Mucosa of rectum (tissue), 2 donors: Measurements from ENCODE around the gene F7.

Source experiments
- H3K27ac ChIP-seq, 2 donors: one replicate each; pipeline ENCODE4 v1.7.0; 2013; ENCODE audit warnings: inconsistent platforms in 2 of 2, low read depth in 2 of 2, low read length in 2 of 2
- H3K27me3 ChIP-seq, 2 donors: one replicate each; pipeline ENCODE4 v1.7.0; 2013; ENCODE audit warnings: low read length in 2 of 2; ENCODE audit not compliant: control insufficient read depth in 2 of 2, insufficient read depth in 2 of 2
- H3K36me3 ChIP-seq, 2 donors: one replicate each; pipeline ENCODE4 v1.7.0; 2013; ENCODE audit warnings: low read length in 2 of 2; ENCODE audit not compliant: control insufficient read depth in 2 of 2, insufficient read depth in 2 of 2
- H3K4me1 ChIP-seq, 2 donors: one replicate each; pipeline ENCODE4 v1.7.0; 2013; ENCODE audit warnings: low read length in 2 of 2, mild to moderate bottlenecking in 1 of 2; ENCODE audit not compliant: control insufficient read depth in 2 of 2, insufficient read depth in 2 of 2
- H3K4me3 ChIP-seq, 2 donors: one replicate each; pipeline ENCODE4 v1.7.0; 2013; ENCODE audit warnings: low read length in 2 of 2
- H3K9ac ChIP-seq, 2 donors: one replicate each; pipeline ENCODE4 v1.7.0; 2013; ENCODE audit warnings: low read length in 2 of 2, low read depth in 1 of 2, mild to moderate bottlenecking in 1 of 2
- H3K9me3 ChIP-seq, 2 donors: one replicate each; pipeline ENCODE4 v1.7.0; 2013; ENCODE audit warnings: low read length in 2 of 2; ENCODE audit not compliant: control insufficient read depth in 2 of 2
- donor health status: healthy.
- donor health status: Normal muscosa, but diverticular disease.

Gene F7

GRCh38 chr13:113118261-113119021, 12.8 kb downstream of the F7 start:
- Histone ChIP-seq H3K9ac (no peak overlapping the region), H3K27ac (no peak overlapping the region), H3K27me3 (no peaks in the 10 kb centered on the region)

GRCh38 chr13:113119166-113119821, 13.7 kb downstream of the F7 start:
- no peaks in the 10 kb centered on the region for H3K9me3 ChIP-seq
- no peaks in the 10 kb centered on the region for H3K27me3 ChIP-seq
- no peak overlapping the region for H3K9ac ChIP-seq
- no peaks in the 10 kb centered on the region for H3K36me3 ChIP-seq
- H3K27ac ChIP-seq = no peak overlapping the region
- H3K4me3 ChIP-seq = no peak overlapping the region
- peaks cover 4 to 6% of the 10 kb centered on the region in 2 donors for H3K4me1 ChIP-seq

More at GRCh38 chr13:113118261-113119021, 12.8 kb downstream of the F7 start:
- Histone ChIP-seq H3K9me3 (no peaks in the 10 kb centered on the region), H3K36me3 (no peaks in the 10 kb centered on the region), H3K4me1 (peaks cover 4 to 6% of the 10 kb centered on the region in 2 donors), H3K4me3 (no peak overlapping the region)

DNA sequence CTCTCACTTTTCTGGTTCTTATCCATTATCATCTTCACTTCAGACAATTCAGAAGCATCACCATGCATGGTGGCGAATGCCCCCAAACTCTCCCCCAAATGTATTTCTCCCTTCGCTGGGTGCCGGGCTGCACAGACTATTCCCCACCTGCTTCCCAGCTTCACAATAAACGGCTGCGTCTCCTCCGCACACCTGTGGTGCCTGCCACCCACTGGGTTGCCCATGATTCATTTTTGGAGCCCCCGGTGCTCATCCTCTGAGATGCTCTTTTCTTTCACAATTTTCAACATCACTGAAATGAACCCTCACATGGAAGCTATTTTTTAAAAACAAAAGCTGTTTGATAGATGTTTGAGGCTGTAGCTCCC, 14.2 kb downstream of the F7 start:
- H3K9me3 ChIP-seq = no peaks in the 10 kb centered on the region
- no peak overlapping the region for H3K27ac ChIP-seq
- H3K4me1 ChIP-seq = peaks cover 4 to 6% of the 10 kb centered on the region in 2 donors

DNA sequence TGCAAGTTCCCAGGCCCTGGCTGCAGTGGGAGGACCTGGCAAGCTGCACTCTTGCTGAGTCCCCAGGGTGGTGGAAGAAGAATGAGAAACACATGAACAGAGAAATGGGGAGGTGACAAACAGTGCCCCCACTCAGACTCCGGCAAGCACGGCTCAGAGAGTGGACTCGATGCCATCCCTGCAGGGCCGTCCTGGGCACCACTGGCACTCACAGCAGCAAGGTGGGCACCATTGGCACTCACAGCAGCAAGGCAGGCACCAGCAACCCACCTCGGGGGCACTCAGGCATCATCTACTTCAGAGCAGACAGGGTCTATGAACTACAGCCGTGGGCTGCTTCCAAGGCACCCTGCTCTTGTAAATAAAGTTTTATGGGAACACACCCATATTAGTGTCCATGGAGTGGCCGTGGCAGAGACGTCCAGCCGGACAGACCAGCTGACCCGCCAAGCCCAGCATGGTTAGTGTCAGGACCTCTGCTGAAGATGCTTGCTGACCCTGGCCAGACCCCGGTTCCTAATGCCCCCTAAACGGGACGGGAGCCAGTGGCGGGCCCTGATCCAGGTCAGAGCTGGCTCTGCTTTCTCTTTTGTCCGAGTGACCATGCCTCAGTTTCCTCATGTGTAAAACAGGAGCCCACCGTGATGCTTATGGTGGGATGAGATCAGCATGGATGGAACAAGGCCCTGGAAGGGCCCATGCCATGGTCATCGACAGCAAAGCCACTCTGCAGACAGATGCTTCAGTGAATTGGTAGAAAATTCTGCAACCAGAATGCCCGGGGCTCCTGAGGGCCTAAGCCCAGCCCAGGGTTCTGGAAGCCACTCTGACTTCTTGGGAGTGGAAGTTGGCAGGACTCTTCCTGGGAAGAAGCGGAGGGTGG, 14.9 kb downstream of the F7 start:
- Histone ChIP-seq H3K9ac (no peak overlapping the region), H3K36me3 (no peaks in the 10 kb centered on the region), H3K27me3 (no peaks in the 10 kb centered on the region), H3K4me1 (peaks cover 4 to 6% of the 10 kb centered on the region in 2 donors), H3K9me3 (no peaks in the 10 kb centered on the region), H3K4me3 (no peak overlapping the region), H3K27ac (no peak overlapping the region)

More for the DNA sequence above, 14.2 kb downstream of the F7 start:
- H3K36me3 ChIP-seq = no peaks in the 10 kb centered on the region
- H3K27me3 ChIP-seq = no peaks in the 10 kb centered on the region
- H3K9ac ChIP-seq = no peak overlapping the region
- no peak overlapping the region for H3K4me3 ChIP-seq

DNA sequence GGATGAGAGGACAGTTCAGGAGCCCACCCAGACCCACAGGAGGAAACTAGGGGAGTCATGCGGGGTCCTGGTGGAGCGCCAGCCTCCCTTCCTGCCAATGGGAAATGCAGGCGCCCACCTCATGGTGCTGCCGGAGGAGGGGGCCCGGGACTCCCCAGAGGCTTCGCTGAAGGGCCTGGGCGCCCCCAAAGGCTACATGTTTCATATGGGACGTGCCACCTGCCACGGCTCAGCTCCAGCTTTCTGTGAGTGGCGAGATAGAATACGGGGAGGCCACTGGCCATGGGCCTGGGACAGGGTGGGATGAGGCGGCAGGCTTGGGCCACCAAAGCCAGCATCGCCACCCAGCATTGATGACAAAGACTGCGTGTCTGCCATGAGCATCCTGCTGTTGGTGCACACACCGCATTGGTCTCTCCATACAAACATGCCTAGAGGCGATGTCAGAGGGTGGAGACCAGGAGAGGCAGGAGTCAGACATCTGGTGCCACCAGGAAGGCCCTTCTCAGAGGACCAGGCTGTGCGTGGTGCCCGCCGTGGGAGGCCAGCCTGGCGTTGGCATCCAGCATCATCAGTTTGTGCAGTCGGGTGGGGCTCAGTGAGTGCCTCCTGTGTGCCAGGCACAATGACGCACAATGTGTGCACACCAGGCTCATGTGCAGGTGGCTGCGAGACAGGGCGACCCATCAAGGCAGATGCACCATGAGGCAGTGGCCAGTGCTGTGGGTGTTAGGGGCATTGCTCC, 15.8 kb downstream of the F7 start:
- Histone ChIP-seq H3K9me3 (no peaks in the 10 kb centered on the region), H3K27ac (peak overlapping the region in 1 of 2 donors; percentile 23), H3K4me3 (no peak overlapping the region), H3K9ac (no peak overlapping the region), H3K36me3 (no peaks in the 10 kb centered on the region), H3K27me3 (peaks cover 0 to 2% of the 10 kb centered on the region in 2 donors), H3K4me1 (peaks cover 4 to 6% of the 10 kb centered on the region in 2 donors)

DNA sequence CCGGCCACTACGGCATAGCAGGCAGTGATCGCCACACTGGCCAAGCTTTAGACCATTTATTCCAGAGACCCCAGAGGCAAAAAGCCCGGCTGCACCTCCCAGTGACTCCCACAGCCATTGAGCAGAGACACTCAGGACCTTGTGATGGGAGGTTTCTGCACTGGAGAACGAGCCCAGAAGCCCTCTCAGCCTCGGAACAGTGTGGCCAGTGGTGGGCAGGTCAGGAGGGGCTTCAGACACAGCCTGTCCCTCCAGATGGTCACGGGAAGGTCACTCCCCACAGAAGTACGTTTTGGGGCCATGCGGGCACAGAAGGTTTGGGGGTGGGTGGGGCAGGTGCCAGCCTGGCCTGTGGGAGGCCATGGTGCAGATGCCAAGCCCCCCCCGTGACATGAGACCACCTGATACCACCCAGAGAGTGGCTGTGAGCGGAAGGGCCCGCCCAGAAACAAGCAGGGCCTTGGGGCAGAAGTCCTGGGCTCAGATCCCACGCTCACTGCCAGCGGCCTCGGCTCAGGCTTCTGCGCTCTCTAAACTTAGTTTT, 16.4 kb downstream of the F7 start:
- Histone ChIP-seq H3K9ac (no peak overlapping the region), H3K4me3 (no peak overlapping the region), H3K9me3 (no peaks in the 10 kb centered on the region), H3K4me1 (peaks cover 4 to 6% of the 10 kb centered on the region in 2 donors), H3K27me3 (peaks cover 0 to 2% of the 10 kb centered on the region in 2 donors), H3K27ac (peak overlapping the region; percentile 23 to 34), H3K36me3 (no peaks in the 10 kb centered on the region)

- Histone ChIP-seq H3K9ac (peak within 1 kb of the TSS in 1 of 2 donors; percentile 21), H3K27ac (peak within 1 kb of the TSS; percentile 23 to 34), H3K4me1 (peaks cover 4 to 6% of the 10 kb centered on the region in 2 donors), H3K27me3 (peaks cover 0 to 2% of the 10 kb centered on the region in 2 donors), H3K36me3 (no peaks in the 10 kb centered on the region), H3K4me3 (peak within 1 kb of the TSS; percentile 37 to 46), H3K9me3 (no peaks in the 10 kb centered on the region)
These were observed 17.1 kb downstream of the F7 start, which contains the start of gene F10 for GRCh38 chr13:113122550-113123225. F10 (plus strand) TSS chr13:113122799; CDS start chr13:113122856, 57 bp downstream.

DNA sequence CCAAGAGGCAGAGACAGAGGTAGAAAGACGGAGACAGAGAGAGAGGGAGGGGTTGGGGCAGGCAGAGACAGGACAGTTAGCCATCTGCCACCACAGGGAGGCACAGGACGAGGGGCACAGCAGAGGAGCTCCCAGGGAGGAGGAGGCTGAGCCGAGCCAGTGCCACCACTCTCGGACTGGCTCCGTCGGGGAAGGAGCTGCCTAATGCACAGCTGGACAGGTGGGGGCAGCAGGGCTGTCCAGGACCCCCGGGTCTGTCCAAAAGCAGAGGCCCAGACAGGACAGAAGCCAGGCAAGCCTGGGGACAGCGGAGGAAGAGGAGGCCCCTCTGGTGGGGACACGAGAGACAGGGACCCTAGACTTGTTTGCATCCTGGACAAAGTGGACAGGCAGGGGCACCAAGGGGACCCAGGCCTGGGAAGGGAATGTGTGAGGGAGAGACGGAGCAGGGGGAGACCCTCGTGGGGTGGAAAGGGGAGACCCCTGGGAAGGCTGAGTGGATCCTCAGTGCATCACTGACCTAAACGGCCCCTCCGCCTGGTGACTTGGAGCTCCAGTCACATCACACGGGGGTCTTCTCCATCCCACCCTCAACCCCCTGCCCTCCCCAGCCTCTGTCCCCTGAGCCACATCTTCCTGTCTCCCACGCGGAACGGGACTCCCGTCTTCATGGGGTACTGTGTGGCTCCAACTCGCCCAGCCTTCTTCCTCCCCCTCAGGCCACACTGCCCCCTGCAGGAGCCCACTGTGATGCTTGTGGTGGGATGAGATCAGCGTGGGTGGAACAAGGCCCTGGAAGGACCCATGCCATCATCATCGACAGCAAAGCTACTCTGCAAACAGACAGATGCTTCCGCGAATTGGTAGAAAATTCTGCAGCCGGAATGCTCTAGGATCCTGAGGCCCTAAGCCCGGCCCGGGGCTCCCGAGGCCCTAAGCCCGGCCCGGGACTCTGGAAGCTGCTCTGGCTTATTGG, 17.9 kb downstream of the F7 start:
- Histone ChIP-seq H3K27me3 (peaks cover 0 to 2% of the 10 kb centered on the region in 2 donors), H3K9ac (peak overlapping the region in 1 of 2 donors; percentile 21), H3K4me3 (peak overlapping the region; percentile 37 to 46), H3K4me1 (peaks cover 4 to 6% of the 10 kb centered on the region in 2 donors), H3K36me3 (no peaks in the 10 kb centered on the region), H3K27ac (no peak overlapping the region), H3K9me3 (no peaks in the 10 kb centered on the region)
